Hippocampal formation (tissue), 2 donors: ENCODE measurements around the gene F8.
"Not testable (repeated sequence)": the region's sequence is repeated elsewhere in the genome, so short reads cannot be mapped to it uniquely, and the experiment has no call there.

Experiments used
- DNase-seq, 2 donors: peaks; one replicate each; lab custom pipeline; 2025; lab: John Stamatoyannopoulos, UW

Gene F8

GRCh38 chrX:154816326-154816898 is 206.1 kb downstream of the F8 start:
- DNase-seq = not testable (repeated sequence)

GRCh38 chrX:154815274-154815818 is 207.2 kb downstream of the F8 start:
- no peak for DNase-seq

- DNase-seq = no peak
These were observed 208.7 kb downstream of the F8 start for GRCh38 chrX:154813801-154814200.

- DNase-seq = no peak
These were observed 210.0 kb downstream of the F8 start for GRCh38 chrX:154812341-154813101.

- no peak for DNase-seq
These were observed 212.4 kb downstream of the F8 start for GRCh38 chrX:154809939-154810665.

- no peak for DNase-seq
These were observed 215.6 kb downstream of the F8 start for GRCh38 chrX:154806837-154807501.

- no peak for DNase-seq
These were observed 216.8 kb downstream of the F8 start for GRCh38 chrX:154805696-154806091.

GRCh38 chrX:154804957-154805695 is 217.4 kb downstream of the F8 start, which contains the start of gene MPP1:
Gene MPP1, minus strand, starts transcription at chrX:154805485. Its CDS starts 112 bp downstream, at chrX:154805373.
- peak; percentile 57 to 58 for DNase-seq

GRCh38 chrX:154804261-154804956 is 218.1 kb downstream of the F8 start:
- no peak for DNase-seq

GRCh38 chrX:154802947-154803346 is 219.6 kb downstream of the F8 start:
- DNase-seq = no peak

GRCh38 chrX:154800478-154801210 is 221.9 kb downstream of the F8 start:
- no peak for DNase-seq

GRCh38 chrX:154799556-154800348 is 222.8 kb downstream of the F8 start:
- DNase-seq = no peak

- no peak for DNase-seq
These were observed 225.5 kb downstream of the F8 start for GRCh38 chrX:154797006-154797405.

GRCh38 chrX:154795016-154795415 is 227.5 kb downstream of the F8 start:
- DNase-seq = no peak

GRCh38 chrX:154793084-154793795 is 229.3 kb downstream of the F8 start:
- DNase-seq = no peak

GRCh38 chrX:154791939-154792338 is 230.6 kb downstream of the F8 start:
- DNase-seq = no peak

- DNase-seq = no peak
These were observed 231.1 kb downstream of the F8 start for GRCh38 chrX:154791467-154791866.
